ENCODE measurements around the gene PJA1.

Gene PJA1

DNA sequence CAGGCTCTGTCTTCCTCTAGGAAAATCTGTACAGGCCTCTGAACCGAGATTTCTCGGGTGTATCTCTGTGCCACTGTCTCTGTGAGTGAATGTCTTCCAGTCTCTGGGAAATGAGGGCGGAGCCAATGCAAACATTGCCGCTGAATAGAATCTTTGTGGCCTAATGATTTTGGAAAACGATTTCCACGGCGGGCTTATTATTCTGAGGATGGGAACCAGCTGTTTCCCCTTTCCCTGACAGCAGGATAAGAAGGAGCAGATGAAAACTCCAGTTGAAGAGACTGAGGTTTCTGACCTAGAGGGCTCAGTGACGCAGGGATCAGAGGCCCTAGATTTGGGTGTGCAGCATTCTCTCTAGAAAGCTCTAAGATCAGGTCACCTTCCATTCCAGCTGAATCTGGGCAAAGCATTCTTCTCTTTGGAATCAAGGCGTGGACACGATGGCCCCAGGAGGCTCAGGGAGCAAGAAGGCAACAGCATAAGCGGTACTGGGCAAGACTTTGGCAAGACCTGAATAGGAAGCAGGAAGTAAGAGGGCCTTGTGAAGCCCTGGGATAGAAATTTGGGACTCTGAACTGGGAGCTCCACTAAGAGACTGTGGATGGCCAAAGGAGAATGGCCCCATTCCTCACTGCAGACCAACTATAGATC lies 47.3 kb downstream of the PJA1 start:
- H3K79me2 ChIP-seq (ENCODE audit: control insufficient read depth, low read length): no peaks in the 10 kb centered on the region
- H3K9me3 ChIP-seq (ENCODE audit: control insufficient read depth, insufficient read depth, low read length): no peaks in the 10 kb centered on the region
- no peak for TF ChIP-seq EZH2phosphoT487 (IDR thresholded peaks at IDR 0.05; ENCODE audit: borderline replicate concordance, low read length)
- TF ChIP-seq, protein P1, sequence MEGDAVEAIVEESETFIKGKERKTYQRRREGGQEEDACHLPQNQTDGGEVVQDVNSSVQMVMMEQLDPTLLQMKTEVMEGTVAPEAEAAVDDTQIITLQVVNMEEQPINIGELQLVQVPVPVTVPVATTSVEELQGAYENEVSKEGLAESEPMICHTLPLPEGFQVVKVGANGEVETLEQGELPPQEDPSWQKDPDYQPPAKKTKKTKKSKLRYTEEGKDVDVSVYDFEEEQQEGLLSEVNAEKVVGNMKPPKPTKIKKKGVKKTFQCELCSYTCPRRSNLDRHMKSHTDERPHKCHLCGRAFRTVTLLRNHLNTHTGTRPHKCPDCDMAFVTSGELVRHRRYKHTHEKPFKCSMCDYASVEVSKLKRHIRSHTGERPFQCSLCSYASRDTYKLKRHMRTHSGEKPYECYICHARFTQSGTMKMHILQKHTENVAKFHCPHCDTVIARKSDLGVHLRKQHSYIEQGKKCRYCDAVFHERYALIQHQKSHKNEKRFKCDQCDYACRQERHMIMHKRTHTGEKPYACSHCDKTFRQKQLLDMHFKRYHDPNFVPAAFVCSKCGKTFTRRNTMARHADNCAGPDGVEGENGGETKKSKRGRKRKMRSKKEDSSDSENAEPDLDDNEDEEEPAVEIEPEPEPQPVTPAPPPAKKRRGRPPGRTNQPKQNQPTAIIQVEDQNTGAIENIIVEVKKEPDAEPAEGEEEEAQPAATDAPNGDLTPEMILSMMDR (IDR thresholded peaks at IDR 0.05; ENCODE audit: low read depth, low read length, poor library complexity, severe bottlenecking): no peak

DNA sequence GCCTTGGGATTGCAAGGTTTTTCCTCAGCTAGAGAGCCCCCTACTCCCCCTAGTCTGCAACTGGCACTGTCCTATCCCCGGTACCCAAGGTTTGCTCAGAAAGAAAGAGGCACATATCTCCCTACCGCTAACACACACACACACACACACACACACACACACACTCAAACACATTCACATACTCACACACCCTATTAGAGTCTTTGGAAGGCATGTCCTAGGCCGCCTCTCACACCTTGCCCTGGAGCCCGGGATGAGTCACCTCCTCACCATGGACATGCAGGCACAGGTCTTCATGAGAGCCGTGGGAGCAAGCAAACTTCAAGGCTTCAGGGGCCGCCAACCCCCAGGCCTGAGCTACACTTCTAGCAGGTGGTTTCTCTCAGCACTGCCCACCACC lies 49.2 kb downstream of the PJA1 start:
- Histone ChIP-seq H3K79me2 (ENCODE audit: control insufficient read depth, low read length) (no peaks in the 10 kb centered on the region), H3K4me1 (ENCODE audit: control insufficient read depth, low read length) (no peaks in the 10 kb centered on the region), H3K36me3 (ENCODE audit: control insufficient read depth, low read length) (no peaks in the 10 kb centered on the region), H4K20me1 (ENCODE audit: control insufficient read depth, insufficient read depth, low read depth, low read length) (no peaks in the 10 kb centered on the region), H3K4me2 (ENCODE audit: low read length) (no peak overlapping the region), H3K27me3 (ENCODE audit: control insufficient read depth, low read length) (no peaks in the 10 kb centered on the region), H3K4me3 (ENCODE audit: low read length) (no peak overlapping the region), H3F3A (ENCODE audit: control insufficient read depth, insufficient read depth) (no peaks in the 10 kb centered on the region), H3K9me2 (replicated peaks; ENCODE audit: control insufficient read depth, low read length) (no peaks in the 10 kb centered on the region), H3K9me3 (ENCODE audit: control insufficient read depth, insufficient read depth, low read length) (no peaks in the 10 kb centered on the region), H3K27ac (ENCODE audit: low read depth, low read length) (no peak overlapping the region)
- no peak for TF ChIP-seq EZH2phosphoT487 (IDR thresholded peaks at IDR 0.05; ENCODE audit: borderline replicate concordance, low read length)
- TF ChIP-seq, protein P1 (IDR thresholded peaks at IDR 0.05; ENCODE audit: low read depth, low read length, poor library complexity, severe bottlenecking): no peak

More for the DNA sequence above, 47.3 kb downstream of the PJA1 start:
- no peaks in the 10 kb centered on the region for H3F3A ChIP-seq (ENCODE audit: control insufficient read depth, insufficient read depth)
- no peak overlapping the region for H3K4me2 ChIP-seq (ENCODE audit: low read length)
- no peaks in the 10 kb centered on the region for H3K4me1 ChIP-seq (ENCODE audit: control insufficient read depth, low read length)
- H3K4me3 ChIP-seq (ENCODE audit: low read length): no peak overlapping the region
- H3K27ac ChIP-seq (ENCODE audit: low read depth, low read length): no peak overlapping the region
- H4K20me1 ChIP-seq (ENCODE audit: control insufficient read depth, insufficient read depth, low read depth, low read length): no peaks in the 10 kb centered on the region
- H3K9me2 ChIP-seq (replicated peaks; ENCODE audit: control insufficient read depth, low read length): no peaks in the 10 kb centered on the region
- no peaks in the 10 kb centered on the region for H3K27me3 ChIP-seq (ENCODE audit: control insufficient read depth, low read length)
- H3K36me3 ChIP-seq (ENCODE audit: control insufficient read depth, low read length): no peaks in the 10 kb centered on the region

- H3F3A ChIP-seq (ENCODE audit: control insufficient read depth, insufficient read depth): no peaks in the 10 kb centered on the region
- no peaks in the 10 kb centered on the region for H4K20me1 ChIP-seq (ENCODE audit: control insufficient read depth, insufficient read depth, low read depth, low read length)
- H3K9me2 ChIP-seq (replicated peaks; ENCODE audit: control insufficient read depth, low read length): no peaks in the 10 kb centered on the region
- no peaks in the 10 kb centered on the region for H3K9me3 ChIP-seq (ENCODE audit: control insufficient read depth, insufficient read depth, low read length)
- H3K27me3 ChIP-seq (ENCODE audit: control insufficient read depth, low read length): no peaks in the 10 kb centered on the region
- H3K4me1 ChIP-seq (ENCODE audit: control insufficient read depth, low read length): no peaks in the 10 kb centered on the region
- H3K27ac ChIP-seq (ENCODE audit: low read depth, low read length): no peak overlapping the region
- H3K36me3 ChIP-seq (ENCODE audit: control insufficient read depth, low read length): no peaks in the 10 kb centered on the region
- no peak for TF ChIP-seq EZH2phosphoT487 (IDR thresholded peaks at IDR 0.05; ENCODE audit: borderline replicate concordance, low read length)
- TF ChIP-seq, protein P1 (IDR thresholded peaks at IDR 0.05; ENCODE audit: low read depth, low read length, poor library complexity, severe bottlenecking): no peak
- H3K4me3 ChIP-seq (ENCODE audit: low read length): no peak overlapping the region
- no peaks in the 10 kb centered on the region for H3K79me2 ChIP-seq (ENCODE audit: control insufficient read depth, low read length)
- H3K4me2 ChIP-seq (ENCODE audit: low read length): no peak overlapping the region
Observed at GRCh38 chrX:69113723-69114122, 51.5 kb downstream of the PJA1 start.
